Measurements from ENCODE around the gene SHD. TPM values are rescaled to one million over a fixed set of nuclear protein-coding genes. Genes with fewer than 3 reads are reported as not detected.

The SHD gene, protein sequence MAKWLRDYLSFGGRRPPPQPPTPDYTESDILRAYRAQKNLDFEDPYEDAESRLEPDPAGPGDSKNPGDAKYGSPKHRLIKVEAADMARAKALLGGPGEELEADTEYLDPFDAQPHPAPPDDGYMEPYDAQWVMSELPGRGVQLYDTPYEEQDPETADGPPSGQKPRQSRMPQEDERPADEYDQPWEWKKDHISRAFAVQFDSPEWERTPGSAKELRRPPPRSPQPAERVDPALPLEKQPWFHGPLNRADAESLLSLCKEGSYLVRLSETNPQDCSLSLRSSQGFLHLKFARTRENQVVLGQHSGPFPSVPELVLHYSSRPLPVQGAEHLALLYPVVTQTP
- not detected in 2 replicates for total RNA-seq

DNA sequence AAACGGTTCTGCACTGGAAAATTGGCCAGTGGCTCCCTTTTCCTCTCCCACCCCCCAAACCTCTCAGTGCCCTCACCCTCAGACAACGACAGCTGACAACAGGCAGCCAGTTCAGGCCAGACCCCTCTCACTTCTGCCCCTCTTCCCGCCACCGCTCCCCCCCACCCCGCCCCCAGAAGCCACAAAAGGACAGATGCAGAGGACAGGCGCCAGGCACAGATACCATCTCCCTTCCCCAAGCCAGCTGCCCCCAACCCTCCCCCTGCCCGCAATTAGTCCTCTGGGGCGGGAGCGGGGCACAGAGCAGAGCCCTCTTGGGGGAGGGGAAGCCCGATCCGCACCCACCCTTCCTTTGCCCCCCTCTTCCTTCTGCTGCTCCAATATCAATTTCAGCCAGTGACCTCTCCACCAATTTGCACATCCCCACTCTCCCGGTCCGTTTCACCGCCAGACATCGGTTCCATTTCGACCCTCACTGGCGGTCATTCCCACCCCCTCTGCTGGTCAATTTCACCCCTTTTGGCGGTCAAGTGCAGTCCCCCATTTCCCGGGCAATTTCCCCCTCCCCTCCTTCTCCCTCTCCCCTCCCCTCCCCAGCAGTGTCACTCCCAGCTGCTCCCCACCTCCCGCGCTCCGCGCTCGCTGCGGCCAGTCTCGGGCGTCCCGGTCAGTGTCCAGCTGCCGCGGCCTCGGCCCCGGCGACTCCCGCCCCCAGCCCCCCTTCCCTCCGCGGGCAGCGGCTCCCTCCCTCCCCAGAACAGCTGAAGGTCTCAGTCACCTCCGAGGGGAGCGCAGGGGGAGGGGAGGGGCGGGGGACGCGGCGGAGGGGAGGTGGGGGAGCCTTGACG is at the start of gene SHD:
Gene SHD (plus strand): TSS at position 848 of the 848 bp plus-strand sequence. CDS start 798 bp downstream, outside the sequence.

DNA sequence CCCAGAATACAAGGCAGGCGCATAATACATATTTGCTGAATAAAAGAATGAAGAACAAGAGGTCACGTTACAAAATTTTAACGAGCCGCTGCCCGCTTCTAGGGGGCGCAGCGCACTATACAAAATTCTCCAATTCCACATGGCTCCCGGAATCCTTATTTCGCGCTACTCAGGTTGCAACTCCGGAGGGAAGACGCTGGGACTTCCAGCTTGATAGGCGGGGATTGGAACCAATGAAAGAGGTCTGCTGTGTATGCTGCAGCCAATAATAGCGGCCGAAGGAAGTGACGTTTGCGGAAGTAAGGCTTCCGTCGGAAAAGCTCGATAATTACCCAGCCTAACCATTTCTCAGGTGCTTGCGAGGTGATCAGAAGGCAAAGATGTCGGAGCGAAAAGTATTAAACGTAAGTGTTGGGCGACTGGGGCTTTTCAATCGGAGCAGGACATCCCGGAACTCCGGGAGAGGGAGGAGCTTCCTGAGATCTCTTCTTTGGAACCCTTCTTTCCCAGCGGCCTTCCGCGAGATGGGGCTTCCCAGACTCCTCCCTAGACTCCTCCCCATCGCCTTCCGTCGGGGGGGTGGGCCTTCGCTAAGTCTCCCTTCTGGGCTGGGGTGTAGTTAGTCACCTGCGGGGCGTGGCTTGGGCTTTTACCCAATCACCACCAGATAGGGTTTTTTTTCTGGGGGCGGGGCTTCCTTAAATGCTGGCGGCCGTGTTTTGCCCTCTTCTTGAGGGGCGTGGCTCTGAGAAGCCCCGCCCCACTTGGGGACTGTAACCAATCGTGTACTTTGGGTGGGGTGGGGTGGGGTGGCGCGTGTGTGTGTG is 32.1 kb upstream of the SHD start, which contains the start of gene YJU2:
Gene YJU2 (plus strand): TSS at position 314 of the 827 bp plus-strand sequence. CDS start 67 bp downstream, at position 381.

DNA sequence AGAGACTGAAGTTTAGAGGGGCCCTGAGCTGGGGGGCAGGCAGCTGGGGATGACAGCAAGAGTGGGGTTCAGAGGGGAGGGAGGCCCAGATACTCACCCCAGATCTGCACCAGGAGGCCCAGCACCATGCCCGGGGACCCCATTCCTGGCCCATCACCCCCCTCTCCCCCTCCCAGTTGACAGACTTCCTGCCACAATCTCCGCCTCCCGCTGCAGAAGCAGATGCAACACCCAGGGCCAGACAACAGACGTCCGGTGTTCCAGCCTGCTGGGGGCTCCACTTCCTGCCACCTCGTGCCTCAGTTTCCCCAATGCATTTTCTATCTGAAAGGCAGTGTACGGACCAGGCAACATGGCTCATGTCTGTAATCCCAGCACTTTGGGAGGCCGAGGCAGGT is 23.2 kb downstream of the SHD start, which contains the start of gene TMIGD2:
Gene TMIGD2 (minus strand): TSS at position 147 of the 398 bp plus-strand sequence. CDS start 4 bp downstream, at position 143.

DNA sequence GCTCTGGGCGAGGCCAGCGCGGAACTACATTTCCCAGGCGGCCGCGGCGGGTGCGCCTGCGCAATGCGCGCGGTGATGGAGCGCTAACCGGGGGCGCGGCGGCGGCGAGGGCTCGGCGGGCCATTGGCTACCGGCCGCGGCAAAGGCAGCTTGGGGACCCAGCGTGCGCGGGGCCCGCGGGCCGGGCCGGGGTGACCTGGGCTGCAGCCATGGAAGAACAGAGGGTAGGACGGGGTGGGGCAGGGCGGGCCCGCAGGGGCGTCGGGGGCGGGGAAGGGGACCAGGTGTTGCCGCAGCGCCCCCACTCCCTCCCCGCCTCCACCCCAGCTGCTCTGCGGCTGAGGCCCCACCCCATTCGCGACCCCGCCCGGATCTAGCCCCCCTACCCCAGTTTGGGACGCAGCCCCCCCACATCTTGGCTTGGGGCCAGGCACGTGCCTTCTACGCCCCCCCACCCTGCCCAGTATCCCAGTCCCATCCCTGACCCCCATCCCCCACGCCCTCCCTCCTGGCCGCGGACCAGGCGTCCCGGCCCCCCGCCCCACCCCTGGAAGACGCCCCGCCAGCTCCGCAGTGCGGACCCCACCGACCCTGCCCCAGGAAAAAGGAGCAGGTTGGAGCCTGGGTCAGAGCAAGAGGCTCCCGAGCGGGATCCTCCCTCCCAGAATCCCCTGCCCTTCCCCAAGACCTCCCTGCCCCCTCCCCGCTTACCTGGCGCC is 25.6 kb downstream of the SHD start, which contains the start of gene FSD1:
Gene FSD1 (plus strand): TSS at position 61 of the 719 bp plus-strand sequence. CDS start 149 bp downstream, at position 210.

DNA sequence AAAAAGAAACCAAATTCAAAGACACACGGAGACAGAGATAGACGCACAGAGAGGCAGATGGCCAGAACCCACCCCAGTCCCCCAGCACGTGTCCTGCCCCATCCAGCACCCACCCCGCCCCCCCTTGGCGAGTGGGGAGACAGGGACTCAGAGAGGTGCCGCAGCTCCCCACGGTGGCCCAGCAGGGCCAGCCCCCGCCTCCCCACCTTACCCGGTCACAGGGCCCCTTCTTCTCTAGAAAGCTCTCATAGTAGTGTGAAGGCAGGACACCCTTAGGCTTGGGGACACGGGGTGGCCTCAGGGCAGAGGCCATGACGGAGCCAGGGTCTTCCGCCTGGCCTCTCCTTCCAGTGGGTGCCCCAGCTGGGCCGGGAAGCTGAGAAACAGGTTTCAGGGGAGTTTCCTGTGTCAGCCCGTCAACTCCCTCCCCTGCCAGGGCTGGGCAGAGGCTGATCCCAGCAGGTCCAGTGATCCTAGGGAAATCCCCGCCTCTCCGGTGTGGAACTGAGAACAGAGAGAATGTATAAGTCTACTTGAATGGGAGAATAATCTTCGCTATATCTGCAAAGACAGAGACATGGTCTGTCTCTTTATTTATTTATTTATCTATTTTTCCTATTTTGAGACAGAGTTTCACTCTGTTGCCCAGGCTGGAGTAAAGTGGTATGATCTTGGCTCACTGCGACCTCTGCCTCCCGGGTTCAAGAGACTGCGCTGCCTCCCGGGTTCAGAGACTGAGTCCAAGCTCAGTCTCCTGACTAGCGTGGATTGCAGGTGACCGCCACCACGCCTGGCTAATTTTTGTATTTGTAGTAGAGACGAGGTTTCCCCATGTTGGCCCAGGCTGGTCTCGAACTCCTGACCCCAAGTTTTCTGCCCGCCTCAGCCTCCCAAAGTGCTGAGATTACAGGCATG is 59.6 kb downstream of the SHD start, which contains the start of gene STAP2:
Gene STAP2 (minus strand): TSS at position 387 of the 915 bp plus-strand sequence. CDS start 74 bp downstream, at position 313.

Other genes starting within 250 kb of the SHD start
- gene ZBTB7A, start 212.4 kb upstream of the SHD start, total RNA-seq: 28.0 and 33.6 TPM in 2 replicates
- 135 and 157 TPM in 2 replicates for gene MAP2K2, start 155.1 kb upstream of the SHD start, total RNA-seq
- gene CREB3L3, start 125.6 kb upstream of the SHD start, total RNA-seq: not detected in 2 replicates
- 25.3 and 47.4 TPM in 2 replicates for gene SIRT6, start 96.7 kb upstream of the SHD start, total RNA-seq
- gene ANKRD24, start 96.6 kb upstream of the SHD start, total RNA-seq: 0.05 TPM in 1 of 2 replicates, not detected in the other
- 0.73 and 1.9 TPM in 2 replicates for gene EBI3, start 49.7 kb upstream of the SHD start, total RNA-seq
- gene YJU2, start 32.2 kb upstream of the SHD start, total RNA-seq: 31.0 and 31.4 TPM in 2 replicates
- gene TMIGD2, start 23.1 kb downstream of the SHD start, total RNA-seq: not detected in 2 replicates
- 7.9 and 9.6 TPM in 2 replicates for gene FSD1, start 25.3 kb downstream of the SHD start, total RNA-seq
- 27.2 and 30.9 TPM in 2 replicates for gene STAP2, start 59.6 kb downstream of the SHD start, total RNA-seq
- gene MPND, start 64.3 kb downstream of the SHD start, total RNA-seq: 2.8 and 4.5 TPM in 2 replicates
- 104 and 115 TPM in 2 replicates for gene SH3GL1, start 121.3 kb downstream of the SHD start, total RNA-seq
- 20.3 and 22.4 TPM in 2 replicates for gene CHAF1A, start 123.4 kb downstream of the SHD start, total RNA-seq
- 54.2 and 61.9 TPM in 2 replicates for gene UBXN6, start 178.5 kb downstream of the SHD start, total RNA-seq
- 69.2 and 73.0 TPM in 2 replicates for gene HDGFL2, start 193.0 kb downstream of the SHD start, total RNA-seq
- gene PLIN4, start 239.2 kb downstream of the SHD start, total RNA-seq: 0.07 and 0.20 TPM in 2 replicates